Esophagus squamous epithelium (tissue), 5 donors: ENCODE results near the gene TGFBR3. TPM values are rescaled to one million over a fixed set of nuclear protein-coding genes. Genes with fewer than 3 reads are reported as not detected.

Experiments
- DNase-seq: peaks from one replicate; lab custom pipeline; 2025; lab: John Stamatoyannopoulos, UW
- H3K27ac ChIP-seq, 4 donors: fragments of 200-600 bp; sonication (generic); one replicate each; pipeline ENCODE4 v1.5.1; 2016 to 2019; ENCODE audit warnings: mild to moderate bottlenecking in 1 of 4
- H3K27me3 ChIP-seq, 4 donors: fragments of 200-600 bp; sonication (generic); 1 replicate in 3 of 4; 2 replicates in 1 of 4; pipeline versions ENCODE4 v1.5.1 to v1.6.0; 2017 to 2021; ENCODE audit warnings: antibody characterized with exemption in 1 of 4
- H3K36me3 ChIP-seq, 3 donors: fragments of 200-600 bp; sonication (generic); one replicate each; pipeline ENCODE4 v1.5.1; 2016 to 2019
- H3K4me1 ChIP-seq, 3 donors: fragments of 200-600 bp; sonication (generic); one replicate each; pipeline ENCODE4 v1.5.1; 2017 to 2019
- H3K4me3 ChIP-seq, 4 donors: fragments of 200-600 bp; sonication (generic); 1 replicate in 3 of 4; 2 replicates in 1 of 4; pipeline ENCODE4 v1.5.1; 2016 to 2019; ENCODE audit warnings: mild to moderate bottlenecking in 2 of 4, moderate library complexity in 1 of 4
- H3K9me3 ChIP-seq, 3 donors: fragments of 200-600 bp; sonication (generic); one replicate each; pipeline ENCODE4 v1.5.1; 2016 to 2019
- CTCF ChIP-seq, 6 experiments: fragments of 450-650 bp in 4 of 6; fragments of 200-600 bp in 2 of 6; sonication (generic) in 2 of 6; IDR thresholded peaks; one replicate each; pipeline ENCODE4 v1.5.1; 2016 to 2019; ENCODE audit warnings: antibody characterized with exemption in 6 of 6, mild to moderate bottlenecking in 4 of 6, moderate library complexity in 4 of 6
- POLR2A ChIP-seq, 4 donors: fragments of 450-650 bp; IDR thresholded peaks; one replicate each; pipeline ENCODE4 v1.6.1; 2017; ENCODE audit warnings: antibody characterized with exemption in 4 of 4, mild to moderate bottlenecking in 4 of 4, moderate library complexity in 3 of 4
- WGBS, 2 donors: methylation state at CpG; one replicate each; pipeline ENCODE4 v1.1.5; 2018; 5-methylcytosine and 5-hydroxymethylcytosine counted together
- intact Hi-C: fragments of 100-400 bp; cut with DNase I; formaldehyde crosslinking; loops from one replicate; pipeline ENCODE4 v1.15.0; 2022
- total RNA-seq, 4 donors: library from RNA; depleted of rRNA; stranded (reverse); fragments of >200 nt; gene quantifications; one replicate each; pipeline ENCODE4 v1.1.0, GENCODE V29; 2016
- donor health status: DM: yes; HTN: yes; CAD: no.

The TGFBR3 gene
- total RNA-seq, 4 donors from 2014 or later: 11.3 to 119 (median 30.7) TPM

GRCh38 chr1:91818713-91818975 is 67.3 kb downstream of the TGFBR3 start:
- H3K27ac ChIP-seq: peak overlapping the region; percentile 19 to 75 (median 56)
- H3K4me1 ChIP-seq: peaks cover 0 to 73% (median 25%) of the 10 kb centered on the region in 3 donors
- no peaks in the 10 kb centered on the region for H3K9me3 ChIP-seq
- DNase-seq: no peak
- 13 to 27% methylated on average over 1 of the region's 1 CpG for WGBS, 2 donors
- H3K27me3 ChIP-seq: no peaks in the 10 kb centered on the region
- H3K36me3 ChIP-seq: no peaks in the 10 kb centered on the region
- no peak overlapping the region for H3K4me3 ChIP-seq
- intact Hi-C loops: no loop called here
- no peak for TF ChIP-seq POLR2A (IDR thresholded peaks at IDR 0.05)
- no peak for TF ChIP-seq CTCF (IDR thresholded peaks at IDR 0.05)

GRCh38 chr1:91817211-91817905 is 68.6 kb downstream of the TGFBR3 start:
- TF ChIP-seq CTCF (IDR thresholded peaks at IDR 0.05): no peak
- TF ChIP-seq POLR2A (IDR thresholded peaks at IDR 0.05): no peak
- Histone ChIP-seq H3K36me3 (no peaks in the 10 kb centered on the region), H3K27me3 (no peaks in the 10 kb centered on the region), H3K4me3 (no peak overlapping the region), H3K4me1 (peaks cover 0 to 79% (median 25%) of the 10 kb centered on the region in 3 donors), H3K9me3 (no peaks in the 10 kb centered on the region), H3K27ac (peak overlapping the region; percentile 6 to 75 (median 61))
- 45 to 47% methylated on average over 5 of the region's 5 CpGs for WGBS, 2 donors
- DNase-seq: no peak
- intact Hi-C loops: no loop called here

GRCh38 chr1:91816031-91816430 is 69.9 kb downstream of the TGFBR3 start:
- peaks cover 0 to 87% (median 25%) of the 10 kb centered on the region in 3 donors for H3K4me1 ChIP-seq
- no peaks in the 10 kb centered on the region for H3K36me3 ChIP-seq
- peak overlapping the region in 3 of 4 donors; percentile 49 to 75 (median 71) for H3K27ac ChIP-seq
- 66 to 71% methylated on average over 1 of the region's 1 CpG for WGBS, 2 donors
- intact Hi-C loops: no loop called here
- no peaks in the 10 kb centered on the region for H3K27me3 ChIP-seq
- H3K9me3 ChIP-seq: no peaks in the 10 kb centered on the region
- H3K4me3 ChIP-seq: no peak overlapping the region
- TF ChIP-seq POLR2A (IDR thresholded peaks at IDR 0.05) (no peak), CTCF (IDR thresholded peaks at IDR 0.05) (no peak)
- DNase-seq: no peak

- no peak overlapping the region for H3K4me3 ChIP-seq
- H3K27ac ChIP-seq: peak overlapping the region in 1 of 4 donors; percentile 75
- H3K36me3 ChIP-seq: no peaks in the 10 kb centered on the region
- no peaks in the 10 kb centered on the region for H3K9me3 ChIP-seq
- H3K27me3 ChIP-seq: no peaks in the 10 kb centered on the region
- H3K4me1 ChIP-seq: peaks cover 0 to 86% (median 23%) of the 10 kb centered on the region in 3 donors
- no peak for TF ChIP-seq CTCF (IDR thresholded peaks at IDR 0.05)
- TF ChIP-seq POLR2A (IDR thresholded peaks at IDR 0.05): no peak
- 51 to 58% methylated on average over 4 of the region's 4 CpGs for WGBS, 2 donors
- intact Hi-C loops: no loop called here
- no peak for DNase-seq
Measured at GRCh38 chr1:91814448-91814847, 71.5 kb downstream of the TGFBR3 start.

GRCh38 chr1:91813813-91814212 is 72.1 kb downstream of the TGFBR3 start:
- no peaks in the 10 kb centered on the region for H3K27me3 ChIP-seq
- intact Hi-C loops: no loop called here
- no peaks in the 10 kb centered on the region for H3K36me3 ChIP-seq
- peaks cover 0 to 86% (median 19%) of the 10 kb centered on the region in 3 donors for H3K4me1 ChIP-seq
- DNase-seq: no peak
- H3K9me3 ChIP-seq: no peaks in the 10 kb centered on the region
- TF ChIP-seq CTCF (IDR thresholded peaks at IDR 0.05) (no peak), POLR2A (IDR thresholded peaks at IDR 0.05) (no peak)
- H3K4me3 ChIP-seq: no peak overlapping the region
- 86 to 93% methylated on average over 6 of the region's 7 CpGs for WGBS, 2 donors
- H3K27ac ChIP-seq: peak overlapping the region in 1 of 4 donors; percentile 75
